HepG2 (cell line): ENCODE data around the gene TACO1. TPM values are rescaled to one million over a fixed set of nuclear protein-coding genes. Genes with fewer than 3 reads are reported as not detected.

Experiments used
- AGO1 ChIP-seq: fragments of 200-400 bp; formaldehyde crosslinking; IDR thresholded peaks from 2 replicates; pipeline ENCODE4 v1.6.1; 2017; ENCODE audit warnings: mild to moderate bottlenecking, low read depth, low read length, moderate library complexity; ENCODE audit not compliant: poor library complexity, severe bottlenecking
- ERF ChIP-seq: IDR thresholded peaks from 2 replicates; pipeline ENCODE4 v1.6.1; 2018; ENCODE audit warnings: missing biosample characterization, missing genetic modification reagents
- ESRRA ChIP-seq: sonication (generic); formaldehyde crosslinking; IDR thresholded peaks from 2 replicates; pipeline ENCODE4 v1.5.1; 2020; ENCODE audit warnings: mild to moderate bottlenecking, low read depth, missing genetic modification reagents
- GLI4 ChIP-seq: sonication (generic); formaldehyde crosslinking; IDR thresholded peaks from 2 replicates; pipeline ENCODE4 v1.5.1; 2020; ENCODE audit warnings: missing genetic modification reagents, mild to moderate bottlenecking, moderate library complexity, borderline replicate concordance
- IKZF4 ChIP-seq: sonication (generic); formaldehyde crosslinking; IDR thresholded peaks from 2 replicates; pipeline ENCODE4 v1.5.1; 2020; ENCODE audit warnings: borderline replicate concordance, mild to moderate bottlenecking, low read depth, missing genetic modification reagents; ENCODE audit errors: not compliant biosample characterization
- KDM2A ChIP-seq: sonication (generic); formaldehyde crosslinking; IDR thresholded peaks from 2 replicates; pipeline ENCODE4 v1.4.0; 2020; ENCODE audit warnings: low read depth, missing genetic modification reagents, borderline replicate concordance
- NCOA1 ChIP-seq: sonication (generic); formaldehyde crosslinking; IDR thresholded peaks from 2 replicates; pipeline ENCODE4 v1.9.0; 2021; ENCODE audit warnings: missing genetic modification reagents
- REL ChIP-seq: sonication (generic); formaldehyde crosslinking; conservative IDR thresholded peaks from 2 replicates; pipeline ENCODE4 v1.8.0; 2022; ENCODE audit warnings: mild to moderate bottlenecking, missing genetic modification reagents, moderate library complexity
- SIX4 ChIP-seq: sonication (generic); formaldehyde crosslinking; IDR thresholded peaks from 2 replicates; pipeline ENCODE4 v1.4.0; 2020; ENCODE audit warnings: missing genetic modification reagents
- ZNF224 ChIP-seq: sonication (generic); formaldehyde crosslinking; IDR thresholded peaks from 2 replicates; pipeline ENCODE4 v1.5.0; 2020; ENCODE audit warnings: mild to moderate bottlenecking, missing genetic modification reagents
- ZNF234 ChIP-seq: sonication (generic); formaldehyde crosslinking; conservative IDR thresholded peaks from 2 replicates; pipeline ENCODE4 v1.5.1; 2020; ENCODE audit warnings: mild to moderate bottlenecking, missing genetic modification reagents
- ZNF619 ChIP-seq: sonication (generic); formaldehyde crosslinking; IDR thresholded peaks from 2 replicates; pipeline ENCODE4 v1.4.0; 2020; ENCODE audit warnings: mild to moderate bottlenecking, missing genetic modification reagents
- polyA plus RNA-seq, 8 experiments: library from polyadenylated mRNA; depleted of rRNA in 3 of 8; stranded (reverse) in 7 of 8; unstranded in 1 of 8; fragments of >200 nt; fragmentation: Illumina TruSeq in 4 of 8; extraction: Trizol in 4 of 8; gene quantifications; 2 replicates each; pipeline versions ENCODE4 v1.2.1 to v1.2.3, GENCODE V29; 2011 to 2016; ENCODE audit warnings: low read depth in 4 of 8, missing spikeins in 1 of 8, mixed read lengths in 1 of 8; ENCODE audit not compliant: insufficient read depth in 1 of 8
- total RNA-seq, 5 experiments: library from RNA; depleted of rRNA; stranded (reverse); fragments of >200 nt; fragmentation: Illumina TruSeq; extraction: Trizol; gene quantifications; 2 replicates each; pipeline ENCODE4 v1.2.3, GENCODE V29; 2016; ENCODE audit warnings: low read depth in 1 of 5
- TF ChIP-seq, protein P1 (sequence below): sonication (generic); IDR thresholded peaks from 2 replicates; pipeline ENCODE4 v1.6.1; 2016; ENCODE audit warnings: low read depth, borderline replicate concordance
- TF ChIP-seq, protein P2 (sequence below): sonication (generic); formaldehyde crosslinking; IDR thresholded peaks from 2 replicates; pipeline ENCODE4 v1.5.1; 2020; ENCODE audit warnings: missing genetic modification reagents, mild to moderate bottlenecking, borderline replicate concordance

The TACO1 gene
- total and polyA plus RNA-seq, 2 of the 13 experiments (the other 11 are each of a cell fraction or from before 2014, with no cell fraction given) = 34.7 to 53.6 TPM

DNA sequence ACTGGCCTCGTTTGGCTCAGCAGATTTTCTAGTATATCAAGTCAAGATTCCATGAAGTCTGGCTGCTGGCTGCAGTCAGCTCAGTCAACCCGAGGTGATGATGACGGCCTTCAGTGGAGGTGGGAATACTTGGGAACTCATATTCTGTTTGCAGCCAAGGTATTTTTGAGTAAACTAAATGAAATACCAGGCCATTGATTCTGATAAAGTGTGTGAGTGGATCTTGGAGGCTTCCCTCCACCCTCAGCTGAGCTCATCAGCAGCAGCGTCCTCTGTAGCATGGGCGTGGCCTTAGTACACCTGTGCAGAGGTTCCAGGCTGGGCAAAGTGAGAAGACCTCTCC is 22.0 kb upstream of the TACO1 start (continued):
- TF ChIP-seq NCOA1 (CRISPR knock-in tag) = peak; percentile 37; the same call in 1 of the 2 replicates
- TF ChIP-seq, protein P1, sequence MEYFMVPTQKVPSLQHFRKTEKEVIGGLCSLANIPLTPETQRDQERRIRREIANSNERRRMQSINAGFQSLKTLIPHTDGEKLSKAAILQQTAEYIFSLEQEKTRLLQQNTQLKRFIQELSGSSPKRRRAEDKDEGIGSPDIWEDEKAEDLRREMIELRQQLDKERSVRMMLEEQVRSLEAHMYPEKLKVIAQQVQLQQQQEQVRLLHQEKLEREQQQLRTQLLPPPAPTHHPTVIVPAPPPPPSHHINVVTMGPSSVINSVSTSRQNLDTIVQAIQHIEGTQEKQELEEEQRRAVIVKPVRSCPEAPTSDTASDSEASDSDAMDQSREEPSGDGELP = no peak
- TF ChIP-seq ERF = 0 out of 2 replicates have a peak, but pooled peaks have one; percentile 9
- TF ChIP-seq REL (CRISPR knock-in tag) = 0 out of 2 replicates have a peak, but pooled peaks have one; percentile 5
- TF ChIP-seq SIX4 = 0 out of 2 replicates have a peak, but pooled peaks have one; percentile 1
- TF ChIP-seq ESRRA = no peak
- 0 out of 2 replicates have a peak, but pooled peaks have one; percentile 10 for TF ChIP-seq KDM2A
- 0 out of 2 replicates have a peak, but pooled peaks have one; percentile 22 for TF ChIP-seq ZNF619 (CRISPR knock-in tag)
- TF ChIP-seq GLI4 (CRISPR knock-in tag) = peak; percentile 79; the same call in 1 of the 2 replicates
- TF ChIP-seq, protein P2, sequence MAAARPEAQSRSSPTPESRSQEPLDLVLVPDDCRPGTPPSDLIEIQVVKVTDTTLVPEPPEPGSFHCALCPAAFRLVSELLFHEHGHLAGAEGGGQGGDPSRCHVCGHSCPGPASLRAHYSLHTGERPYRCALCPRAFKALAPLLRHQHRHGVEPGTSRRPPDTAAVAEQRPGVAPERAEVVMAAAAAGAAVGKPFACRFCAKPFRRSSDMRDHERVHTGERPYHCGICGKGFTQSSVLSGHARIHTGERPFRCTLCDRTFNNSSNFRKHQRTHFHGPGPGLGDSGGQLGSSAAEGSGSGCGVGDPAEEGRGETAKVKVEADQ (CRISPR knock-in tag) = 0 out of 2 replicates have a peak, but pooled peaks have one; percentile 1
- TF ChIP-seq ZNF224 (CRISPR knock-in tag) = 0 out of 2 replicates have a peak, but pooled peaks have one; percentile 62
- TF ChIP-seq AGO1 = no peak
- 0 out of 2 replicates have a peak, but pooled peaks have one; percentile 61 for TF ChIP-seq ZNF234 (CRISPR knock-in tag)
- peak; percentile 4 for TF ChIP-seq IKZF4
